ENCODE data around the gene PIGU.

- TF ChIP-seq CTCF (IDR thresholded peaks at IDR 0.05), result no peak
- no peak for TF ChIP-seq POLR2A (IDR thresholded peaks at IDR 0.05)
- no peak for TF ChIP-seq POLR2AphosphoS5 (IDR thresholded peaks at IDR 0.05)
- no peak for TF ChIP-seq EP300 (IDR thresholded peaks at IDR 0.05)
These were observed 1.3 kb downstream of the PIGU start for GRCh38 chr20:34675561-34675960.
